Small intestine (tissue), 7 donors: ENCODE data around the gene DCTD. TPM values are rescaled to one million over a fixed set of nuclear protein-coding genes. Genes with fewer than 3 reads are reported as not detected.

Experiments used
- DNase-seq, 2 donors: peaks; one replicate each; pipeline versions ENCODE4 v3.0.0 to v3.0.0-alpha.2; 2013
- FAIRE-seq: peaks from 2 replicates; lab custom pipeline; 2012; peaks lifted over from hg19 to GRCh38; lab: Jason Lieb, UNC
- H3K27ac ChIP-seq, 3 donors: one replicate each; pipeline ENCODE4 v1.5.1; 2013; ENCODE audit warnings: low read length in 2 of 3, mild to moderate bottlenecking in 2 of 3, control low read depth in 1 of 3, inconsistent platforms in 1 of 3, low read depth in 1 of 3, moderate library complexity in 1 of 3
- H3K27me3 ChIP-seq, 3 donors: one replicate each; pipeline ENCODE4 v1.6.1; 2013; ENCODE audit warnings: low read length in 3 of 3, inconsistent platforms in 1 of 3; ENCODE audit not compliant: control insufficient read depth in 3 of 3, insufficient read depth in 3 of 3
- H3K36me3 ChIP-seq, 3 donors: one replicate each; pipeline ENCODE4 v1.6.1; 2013; ENCODE audit warnings: low read length in 3 of 3, inconsistent platforms in 1 of 3, low read depth in 1 of 3, mild to moderate bottlenecking in 1 of 3, moderate library complexity in 1 of 3; ENCODE audit not compliant: control insufficient read depth in 3 of 3, insufficient read depth in 2 of 3
- H3K4me1 ChIP-seq, 3 donors: one replicate each; pipeline ENCODE4 v1.6.1; 2013; ENCODE audit warnings: low read length in 2 of 3, inconsistent platforms in 1 of 3, low read depth in 1 of 3, mild to moderate bottlenecking in 1 of 3, moderate library complexity in 1 of 3; ENCODE audit not compliant: control insufficient read depth in 3 of 3, insufficient read depth in 2 of 3
- H3K4me3 ChIP-seq, 3 donors: one replicate each; pipeline ENCODE4 v1.5.1; 2013; ENCODE audit warnings: low read length in 3 of 3, control low read depth in 1 of 3, inconsistent platforms in 1 of 3, low read depth in 1 of 3, mild to moderate bottlenecking in 1 of 3, moderate library complexity in 1 of 3
- H3K9me3 ChIP-seq, 2 donors: one replicate each; pipeline ENCODE4 v1.6.1; 2013; ENCODE audit warnings: low read depth in 1 of 2, low read length in 1 of 2; ENCODE audit not compliant: control insufficient read depth in 2 of 2, insufficient read depth in 1 of 2
- WGBS, 3 donors: extraction: QIAGEN DNeasy Blood & Tissue Kit; methylation state at CpG; one replicate each; pipeline ENCODE4 v1.1.7; 2013; 5-methylcytosine and 5-hydroxymethylcytosine counted together
- polyA plus RNA-seq, 4 donors: library from polyadenylated mRNA; stranded (reverse) in 3 of 4; unstranded in 1 of 4; fragments of 200-250 nt in 3 of 4; fragments of 120-200 nt in 1 of 4; gene quantifications; one replicate each; pipeline versions ENCODE4 v1.2.1 to v1.2.3, GENCODE V29; 2013
- donor health status: healthy with polysubstance abuse.
- donor health status: control.
- donor health status: control.
- donor health status: Bipolar disorder and iron deficiency.
- donor health status: healthy.

The DCTD gene
- polyA plus RNA-seq, 4 donors, result 17.9 to 82.3 (median 47.5) TPM

DNA sequence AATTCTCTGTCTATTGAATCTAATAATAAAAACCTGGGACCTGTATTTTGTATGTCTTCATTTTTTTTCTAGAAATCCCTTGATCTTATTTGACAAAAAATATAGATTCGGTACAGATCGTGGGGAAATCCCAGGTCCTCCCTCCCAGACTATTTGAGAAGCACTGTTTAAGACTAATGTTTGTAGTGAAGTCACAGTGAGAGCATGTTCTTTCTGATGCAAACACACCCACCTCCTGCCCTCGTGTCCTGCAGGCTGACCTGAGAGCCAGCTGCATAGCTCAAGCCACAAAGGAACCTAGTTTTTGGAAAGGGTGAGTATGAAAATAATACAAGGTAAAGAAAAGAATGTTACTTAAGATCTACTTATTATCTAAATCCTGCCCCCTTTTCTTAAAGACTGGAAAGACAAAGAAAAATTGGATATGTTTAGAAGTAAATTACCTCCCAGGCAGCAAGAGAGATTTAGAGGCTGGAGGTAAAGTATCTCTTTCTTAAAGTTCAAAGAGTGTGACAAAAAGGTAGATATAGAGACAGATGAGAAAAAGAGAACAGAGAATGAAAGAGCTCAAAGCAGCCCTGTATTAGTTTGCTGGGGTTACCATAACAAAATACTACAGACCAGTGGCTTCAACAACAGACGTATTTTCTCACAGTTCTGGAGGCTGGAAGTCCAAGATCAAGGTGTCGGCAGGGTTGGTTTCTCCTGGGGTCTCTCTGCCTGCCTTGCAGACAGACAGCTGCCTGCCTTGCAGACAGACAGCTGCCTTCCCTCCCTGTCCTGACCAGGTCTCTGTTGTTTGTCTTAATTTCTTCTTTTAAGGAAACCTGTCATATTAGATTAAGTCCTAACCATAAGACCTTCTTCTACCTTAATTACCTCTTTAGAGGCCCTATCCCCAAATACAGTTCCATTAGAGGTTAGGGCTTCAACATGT, 20.4 kb upstream of the DCTD start:
- H3K36me3 ChIP-seq, result no peaks in the 10 kb centered on the region
- FAIRE-seq, result no peak
- no peak overlapping the region for H3K4me3 ChIP-seq

DNA sequence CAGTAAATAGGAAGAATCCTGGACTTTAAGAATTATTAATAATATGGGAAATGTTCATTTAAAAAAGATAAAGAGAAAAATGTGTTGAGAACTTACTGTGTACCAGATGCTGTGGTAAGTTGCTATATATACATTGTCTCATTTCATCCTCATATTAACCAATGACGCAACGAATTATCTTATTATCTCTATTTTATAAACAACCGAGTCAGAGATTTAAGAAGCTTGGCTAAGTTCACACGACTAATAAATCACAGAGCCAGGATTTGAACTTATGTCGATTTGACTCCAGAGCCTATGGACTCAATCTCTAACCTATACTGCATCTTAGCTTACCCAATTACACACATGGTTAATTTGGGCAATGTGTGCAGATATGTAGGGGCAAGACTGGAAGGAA, 15.5 kb upstream of the DCTD start:
- DNase-seq (no peak), FAIRE-seq (no peak)
- WGBS, 3 donors, result 72 to 87% (median 85%) methylated on average over 5 of the region's 5 CpGs
- Histone ChIP-seq H3K4me1 (no peaks in the 10 kb centered on the region), H3K27ac (no peak overlapping the region), H3K4me3 (no peak overlapping the region), H3K36me3 (no peaks in the 10 kb centered on the region), H3K9me3 (no peaks in the 10 kb centered on the region), H3K27me3 (peaks cover 0 to 4% (median 0%) of the 10 kb centered on the region in 3 donors)

More for the DNA sequence above, 20.4 kb upstream of the DCTD start:
- Histone ChIP-seq H3K4me1 (no peaks in the 10 kb centered on the region), H3K9me3 (no peaks in the 10 kb centered on the region), H3K27me3 (peaks cover 0 to 4% (median 3%) of the 10 kb centered on the region in 3 donors), H3K27ac (no peak overlapping the region)
- DNase-seq, result no peak
- 72 to 77% (median 74%) methylated on average over 5 of the region's 5 CpGs for WGBS, 3 donors

DNA sequence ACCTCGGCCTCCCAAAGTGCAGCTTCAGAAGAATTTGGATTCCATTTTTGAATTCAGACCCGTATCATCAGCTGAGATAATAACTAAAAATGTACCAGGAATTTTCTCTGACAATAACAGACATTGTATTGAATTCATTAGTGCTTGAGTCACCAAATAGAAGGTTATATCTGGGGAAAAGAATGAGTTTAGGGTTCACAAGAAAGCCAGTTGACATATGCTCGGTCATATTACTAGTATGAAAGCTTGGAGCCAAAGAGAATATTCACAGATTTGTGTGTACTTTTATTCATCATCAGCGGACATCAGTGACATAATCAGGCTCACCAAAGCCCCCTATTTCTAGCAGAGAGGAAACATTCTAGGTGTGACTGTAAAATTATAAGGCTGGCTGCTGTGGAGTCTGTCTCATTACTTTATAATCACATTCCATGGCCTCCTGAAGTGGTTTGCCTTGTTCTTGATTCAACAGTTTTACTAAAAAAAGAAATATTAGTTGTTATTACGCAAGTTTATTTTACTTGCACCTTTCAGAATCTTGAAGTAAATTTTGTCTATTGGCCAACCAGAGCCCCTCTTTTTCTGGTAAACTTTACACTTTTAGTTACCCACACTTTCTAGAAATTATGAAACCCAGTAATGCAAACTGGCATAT, 14.6 kb upstream of the DCTD start:
- WGBS, 3 donors, result 81 to 90% (median 88%) methylated on average over 5 of the region's 5 CpGs
- H3K36me3 ChIP-seq, result no peaks in the 10 kb centered on the region
- no peaks in the 10 kb centered on the region for H3K9me3 ChIP-seq
- H3K27ac ChIP-seq, result no peak overlapping the region
- no peak overlapping the region for H3K4me3 ChIP-seq
- no peak for FAIRE-seq
- no peak for DNase-seq
- H3K27me3 ChIP-seq, result peaks cover 0 to 4% (median 0%) of the 10 kb centered on the region in 3 donors
- H3K4me1 ChIP-seq, result no peaks in the 10 kb centered on the region

DNA sequence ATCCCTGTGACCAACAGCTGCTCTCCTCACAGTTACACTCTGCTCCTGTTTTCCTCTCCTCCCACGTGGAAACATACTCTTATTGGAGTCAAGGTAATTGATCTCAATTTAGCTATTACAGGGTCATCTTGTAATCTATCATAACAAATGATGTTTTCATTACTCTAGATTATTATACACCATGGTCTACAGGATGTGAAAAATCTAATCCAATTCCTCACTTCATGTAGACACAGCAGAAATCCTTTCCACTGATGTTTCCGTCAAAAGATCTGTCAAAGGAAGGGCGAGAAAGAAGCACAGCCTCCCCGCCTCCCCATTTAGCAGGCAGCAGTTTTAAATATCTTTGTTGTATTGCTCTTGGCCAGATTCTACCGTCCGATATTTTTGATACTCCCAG, 13.7 kb upstream of the DCTD start:
- no peak overlapping the region for H3K4me3 ChIP-seq
- peaks cover 0 to 2% (median 0%) of the 10 kb centered on the region in 3 donors for H3K27me3 ChIP-seq
- no peak overlapping the region for H3K27ac ChIP-seq
- H3K9me3 ChIP-seq, result no peaks in the 10 kb centered on the region
- no peaks in the 10 kb centered on the region for H3K36me3 ChIP-seq
- DNase-seq (no peak), FAIRE-seq (no peak)
- 83 to 86% (median 83%) methylated on average over 6 of the region's 6 CpGs for WGBS, 3 donors
- no peaks in the 10 kb centered on the region for H3K4me1 ChIP-seq

DNA sequence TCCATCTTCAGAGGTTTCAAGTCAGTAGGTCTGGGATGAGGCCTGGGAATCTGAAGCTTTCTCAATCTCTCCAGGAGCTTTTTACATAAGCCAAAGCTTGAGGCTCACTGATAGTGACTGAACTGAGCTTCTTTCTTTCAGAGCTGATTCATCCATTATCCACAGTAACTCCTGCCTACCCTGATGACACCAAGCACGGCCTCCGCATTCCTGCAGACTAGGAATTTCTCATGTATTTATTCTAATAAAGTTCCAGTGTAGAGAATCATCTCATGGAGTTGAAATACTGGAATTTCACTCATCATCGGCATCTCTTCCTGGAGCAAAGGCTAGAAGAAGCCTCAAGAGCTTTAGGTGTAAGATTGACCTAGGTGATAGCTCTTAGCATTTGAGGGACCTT, 12.1 kb upstream of the DCTD start:
- Histone ChIP-seq H3K9me3 (no peaks in the 10 kb centered on the region), H3K4me1 (no peaks in the 10 kb centered on the region), H3K4me3 (no peak overlapping the region), H3K27ac (no peak overlapping the region), H3K36me3 (no peaks in the 10 kb centered on the region), H3K27me3 (peaks cover 0 to 2% (median 0%) of the 10 kb centered on the region in 3 donors)
- DNase-seq (no peak), FAIRE-seq (no peak)
- WGBS, 3 donors, result 76 to 90% (median 83%) methylated on average over 3 of the region's 3 CpGs

DNA sequence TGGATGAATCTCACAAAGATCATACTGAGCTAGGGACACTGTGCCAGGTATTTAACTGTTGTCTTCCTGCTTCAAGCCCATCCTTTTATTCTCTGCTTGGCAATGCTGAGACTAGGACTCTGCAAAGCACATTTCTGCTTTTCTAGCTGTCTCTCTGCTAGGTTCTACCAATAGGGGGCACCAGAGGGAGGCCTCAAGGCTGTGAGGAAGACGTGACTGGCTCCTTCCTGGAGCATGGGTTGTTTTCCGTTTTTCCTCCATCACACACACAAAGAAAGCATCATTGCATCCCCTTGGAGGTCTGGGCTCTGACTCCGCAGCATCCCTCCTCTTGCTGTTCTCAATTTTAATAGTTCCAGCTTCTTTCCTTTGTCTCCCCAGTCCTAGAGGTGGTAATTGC, 10.9 kb upstream of the DCTD start:
- Histone ChIP-seq H3K36me3 (no peaks in the 10 kb centered on the region), H3K4me1 (peaks cover 0 to 6% (median 0%) of the 10 kb centered on the region in 3 donors), H3K27ac (no peak overlapping the region), H3K4me3 (no peak overlapping the region), H3K27me3 (no peaks in the 10 kb centered on the region), H3K9me3 (no peaks in the 10 kb centered on the region)
- FAIRE-seq (no peak), DNase-seq (no peak)
- 57 to 67% (median 63%) methylated on average over 3 of the region's 3 CpGs for WGBS, 3 donors

DNA sequence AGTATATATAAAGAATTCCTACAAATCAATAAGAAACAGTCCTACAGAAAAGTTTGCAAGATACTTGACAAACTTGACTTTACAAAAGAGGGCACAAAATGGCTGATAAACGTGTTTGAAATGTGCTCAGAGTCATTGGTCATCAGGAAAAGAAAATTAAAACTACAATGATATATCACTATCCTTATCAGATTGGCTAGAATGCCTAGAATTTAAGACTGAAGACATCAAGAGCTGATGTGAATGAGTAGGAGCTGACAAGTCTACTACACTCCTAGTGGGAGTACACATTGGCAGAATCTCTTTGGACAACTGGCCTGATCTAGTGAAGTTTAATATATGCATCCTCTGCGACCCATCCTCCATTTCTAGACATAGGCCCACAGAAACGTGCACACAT, 10.3 kb upstream of the DCTD start:
- no peak for FAIRE-seq
- H3K9me3 ChIP-seq, result no peaks in the 10 kb centered on the region
- peaks cover 0 to 11% (median 4%) of the 10 kb centered on the region in 3 donors for H3K4me1 ChIP-seq
- H3K27ac ChIP-seq, result no peak overlapping the region
- DNase-seq, result no peak
- WGBS, 3 donors, result 64 to 81% (median 73%) methylated on average over 3 of the region's 3 CpGs
- no peaks in the 10 kb centered on the region for H3K36me3 ChIP-seq
- H3K27me3 ChIP-seq, result no peaks in the 10 kb centered on the region
- H3K4me3 ChIP-seq, result no peak overlapping the region

DNA sequence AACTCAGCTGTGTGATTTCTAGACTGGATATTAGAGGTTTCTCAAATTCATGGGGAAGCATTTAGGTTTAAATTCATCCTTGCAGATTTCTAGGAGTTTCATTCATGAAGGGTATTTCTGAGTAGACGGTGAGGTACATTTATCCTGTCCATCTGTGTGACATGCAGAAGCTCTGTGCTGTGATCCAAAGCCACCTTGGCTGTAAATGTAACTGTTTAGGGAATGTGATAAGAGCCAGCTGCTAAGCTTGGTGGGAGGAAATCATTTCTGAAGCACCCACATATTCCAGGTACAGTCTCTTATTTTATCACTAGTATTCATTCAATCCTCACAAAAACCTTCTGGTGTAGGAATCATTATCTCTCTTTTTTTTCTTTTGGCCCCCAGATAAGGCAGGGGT, 8.7 kb upstream of the DCTD start:
- peaks cover 0 to 24% (median 10%) of the 10 kb centered on the region in 3 donors for H3K4me1 ChIP-seq
- H3K36me3 ChIP-seq, result no peaks in the 10 kb centered on the region
- no peak overlapping the region for H3K4me3 ChIP-seq
- H3K27ac ChIP-seq, result no peak overlapping the region
- H3K9me3 ChIP-seq, result no peaks in the 10 kb centered on the region
- no peak for FAIRE-seq
- no peak for DNase-seq
- 69 to 89% (median 88%) methylated on average over 1 of the region's 1 CpG for WGBS, 3 donors
- no peaks in the 10 kb centered on the region for H3K27me3 ChIP-seq
